ENCODE results near the gene PTPRD.

The PTPRD gene

DNA sequence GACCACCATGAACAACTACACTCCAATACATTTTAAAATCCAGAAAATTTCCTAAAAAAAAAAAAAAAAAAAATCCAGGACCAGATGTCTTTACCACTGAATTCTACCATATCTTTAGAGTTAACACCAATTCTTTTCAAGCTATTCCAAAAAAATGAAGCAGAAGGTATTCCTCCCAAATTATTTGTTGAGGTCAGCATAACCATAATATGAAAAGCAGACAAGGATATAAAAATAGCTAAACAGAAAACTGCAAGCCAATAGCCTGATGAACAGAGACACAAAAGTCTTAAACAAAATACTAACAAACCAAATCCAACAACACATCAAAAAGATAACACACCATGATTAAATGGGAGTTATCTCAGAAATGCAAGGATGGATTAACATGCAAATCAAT, 695.4 kb downstream of the PTPRD start:
- ATAC-seq: no peak
- Mint-ChIP-seq H3K27ac (no peak overlapping the region), H3K36me3 (no peaks in the 10 kb centered on the region), H3K27me3 (no peaks in the 10 kb centered on the region), H3K4me3 (no peak overlapping the region), H3K4me1 (no peaks in the 10 kb centered on the region), H3K9me3 (peaks cover 11% of the 10 kb centered on the region)

GRCh38 chr9:9914174-9914573, 698.6 kb downstream of the PTPRD start:
- no peak for ATAC-seq
- no peaks in the 10 kb centered on the region for H3K27me3 Mint-ChIP-seq
- no peaks in the 10 kb centered on the region for H3K4me1 Mint-ChIP-seq
- H3K27ac Mint-ChIP-seq: no peak overlapping the region
- H3K4me3 Mint-ChIP-seq: no peak overlapping the region
- peaks cover 11% of the 10 kb centered on the region for H3K9me3 Mint-ChIP-seq
- H3K36me3 Mint-ChIP-seq: no peaks in the 10 kb centered on the region

DNA sequence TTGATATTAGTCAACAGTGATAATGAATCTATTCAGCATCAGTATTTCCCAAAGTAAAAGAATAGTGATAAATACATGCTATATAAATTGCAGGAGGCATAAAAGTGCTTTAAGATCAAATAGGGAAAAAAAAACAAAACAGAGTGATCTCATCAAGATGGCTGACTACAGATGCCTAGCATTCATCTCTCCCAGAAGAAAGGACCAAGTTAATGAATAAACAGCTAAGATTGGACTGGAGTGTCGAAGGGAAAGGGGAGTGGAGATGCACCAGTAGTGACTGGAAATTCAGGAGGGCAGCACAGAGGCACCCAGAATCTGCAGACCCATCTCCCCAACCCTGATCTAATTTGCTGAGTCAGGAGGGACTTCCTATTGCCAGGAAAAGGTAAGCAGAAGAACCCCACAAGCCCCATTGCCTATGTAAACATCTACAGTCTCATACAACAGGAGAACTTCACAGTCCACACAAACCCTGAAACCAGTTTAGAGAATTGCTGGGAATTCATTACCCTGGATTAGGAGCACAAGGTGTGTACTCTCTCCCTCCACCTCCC, 699.4 kb downstream of the PTPRD start:
- H3K4me3 Mint-ChIP-seq: no peak overlapping the region
- H3K9me3 Mint-ChIP-seq: peaks cover 11% of the 10 kb centered on the region
- H3K27me3 Mint-ChIP-seq: no peaks in the 10 kb centered on the region
- H3K27ac Mint-ChIP-seq: no peak overlapping the region
- no peak for ATAC-seq
- H3K36me3 Mint-ChIP-seq: no peaks in the 10 kb centered on the region
- H3K4me1 Mint-ChIP-seq: no peaks in the 10 kb centered on the region

DNA sequence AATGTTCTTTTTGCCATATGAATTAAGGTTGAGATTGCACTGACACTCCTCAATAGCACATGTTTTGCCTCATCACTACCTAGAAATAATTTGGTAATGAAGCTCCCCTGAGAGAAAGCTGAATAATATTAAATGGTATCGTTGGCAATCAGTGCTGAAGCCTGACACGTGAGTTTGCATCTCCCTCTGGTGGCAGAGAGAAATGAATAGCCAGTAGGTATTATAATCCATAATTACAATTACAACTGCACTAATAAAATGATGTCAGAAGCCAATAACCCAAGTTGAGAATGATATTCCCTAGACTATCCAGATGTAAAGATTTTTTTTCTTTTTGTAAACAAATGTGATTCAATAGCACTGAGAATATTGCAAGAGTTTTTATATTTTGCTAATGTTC, 700.3 kb downstream of the PTPRD start:
- Mint-ChIP-seq H3K9me3 (peaks cover 9% of the 10 kb centered on the region), H3K36me3 (no peaks in the 10 kb centered on the region), H3K4me3 (no peak overlapping the region), H3K27ac (no peak overlapping the region), H3K4me1 (no peaks in the 10 kb centered on the region), H3K27me3 (no peaks in the 10 kb centered on the region)
- no peak for ATAC-seq

DNA sequence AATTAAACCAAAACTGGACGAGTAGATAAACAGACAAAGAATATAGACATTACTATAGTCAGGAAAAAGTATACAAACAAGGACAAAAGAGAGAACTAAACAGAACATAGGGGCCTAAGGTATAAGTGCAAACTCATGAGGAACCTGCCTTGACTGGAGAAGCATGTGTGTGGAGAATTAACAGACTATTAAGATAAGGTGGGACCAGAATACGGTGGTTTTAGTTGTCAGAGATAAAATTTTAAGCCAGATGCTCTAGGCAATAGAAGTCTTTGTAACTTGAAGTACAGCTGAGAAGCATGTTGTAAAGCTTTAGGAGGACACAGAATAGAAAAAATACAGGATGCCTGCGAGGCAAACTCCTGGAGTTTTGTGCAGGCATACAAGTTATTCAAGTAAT, 707.1 kb downstream of the PTPRD start:
- Mint-ChIP-seq H3K4me1 (no peaks in the 10 kb centered on the region), H3K36me3 (no peaks in the 10 kb centered on the region), H3K27ac (no peak overlapping the region), H3K9me3 (no peaks in the 10 kb centered on the region), H3K4me3 (no peak overlapping the region), H3K27me3 (no peaks in the 10 kb centered on the region)
- ATAC-seq: no peak

DNA sequence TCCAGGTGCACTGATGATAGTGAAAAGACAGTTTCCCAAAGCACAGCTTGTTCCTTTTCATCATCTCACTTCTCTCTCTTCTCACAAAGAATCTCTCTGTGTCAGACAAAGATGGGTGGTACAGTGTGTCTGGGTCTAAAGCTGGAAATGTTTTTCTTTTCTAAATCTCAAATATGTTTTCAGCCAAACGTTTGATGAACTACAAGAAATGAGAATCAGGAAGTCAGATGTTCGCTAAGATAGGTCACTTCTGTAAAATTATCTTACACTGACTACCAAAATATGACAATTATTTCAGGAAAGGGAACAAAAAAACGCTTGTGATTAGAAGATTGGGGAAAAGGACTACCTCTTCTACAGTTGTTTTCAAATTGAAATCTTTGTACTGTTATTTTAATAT, 708.8 kb downstream of the PTPRD start:
- no peak for ATAC-seq
- H3K4me3 Mint-ChIP-seq: no peak overlapping the region
- no peaks in the 10 kb centered on the region for H3K4me1 Mint-ChIP-seq
- H3K27ac Mint-ChIP-seq: no peak overlapping the region
- H3K27me3 Mint-ChIP-seq: no peaks in the 10 kb centered on the region
- H3K9me3 Mint-ChIP-seq: no peaks in the 10 kb centered on the region
- no peaks in the 10 kb centered on the region for H3K36me3 Mint-ChIP-seq

- no peaks in the 10 kb centered on the region for H3K36me3 Mint-ChIP-seq
- H3K4me3 Mint-ChIP-seq: no peak overlapping the region
- H3K27me3 Mint-ChIP-seq: no peaks in the 10 kb centered on the region
- no peak overlapping the region for H3K27ac Mint-ChIP-seq
- H3K9me3 Mint-ChIP-seq: no peaks in the 10 kb centered on the region
- no peaks in the 10 kb centered on the region for H3K4me1 Mint-ChIP-seq
- no peak for ATAC-seq
Measured at GRCh38 chr9:9901624-9902023, 711.2 kb downstream of the PTPRD start.

DNA sequence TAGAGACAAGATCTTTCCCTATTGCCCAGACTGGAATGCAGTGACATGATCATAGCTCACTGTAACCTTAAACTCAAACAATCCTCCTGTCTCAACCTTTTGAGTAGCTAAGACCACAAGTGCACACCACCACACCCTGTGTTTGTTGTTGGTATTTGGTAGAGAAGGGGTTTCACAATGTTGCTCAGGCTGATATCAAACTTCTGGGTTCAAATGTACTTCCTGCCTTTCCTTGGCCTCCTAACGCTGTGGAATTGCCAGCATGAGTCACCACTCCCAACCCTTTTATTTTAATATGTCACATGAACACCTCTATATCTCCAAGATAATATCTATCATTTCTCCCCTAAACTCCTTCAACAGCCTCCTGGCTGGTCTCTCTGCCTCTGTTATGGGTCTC, 719.0 kb downstream of the PTPRD start:
- H3K4me1 Mint-ChIP-seq: no peaks in the 10 kb centered on the region
- H3K9me3 Mint-ChIP-seq: no peaks in the 10 kb centered on the region
- ATAC-seq: no peak
- no peaks in the 10 kb centered on the region for H3K36me3 Mint-ChIP-seq
- H3K27me3 Mint-ChIP-seq: no peaks in the 10 kb centered on the region
- H3K27ac Mint-ChIP-seq: no peak overlapping the region
- H3K4me3 Mint-ChIP-seq: no peak overlapping the region

GRCh38 chr9:9892217-9892616, 720.6 kb downstream of the PTPRD start:
- Mint-ChIP-seq H3K4me1 (no peaks in the 10 kb centered on the region), H3K36me3 (no peaks in the 10 kb centered on the region), H3K9me3 (no peaks in the 10 kb centered on the region), H3K4me3 (no peak overlapping the region), H3K27me3 (no peaks in the 10 kb centered on the region), H3K27ac (no peak overlapping the region)
- ATAC-seq: no peak

DNA sequence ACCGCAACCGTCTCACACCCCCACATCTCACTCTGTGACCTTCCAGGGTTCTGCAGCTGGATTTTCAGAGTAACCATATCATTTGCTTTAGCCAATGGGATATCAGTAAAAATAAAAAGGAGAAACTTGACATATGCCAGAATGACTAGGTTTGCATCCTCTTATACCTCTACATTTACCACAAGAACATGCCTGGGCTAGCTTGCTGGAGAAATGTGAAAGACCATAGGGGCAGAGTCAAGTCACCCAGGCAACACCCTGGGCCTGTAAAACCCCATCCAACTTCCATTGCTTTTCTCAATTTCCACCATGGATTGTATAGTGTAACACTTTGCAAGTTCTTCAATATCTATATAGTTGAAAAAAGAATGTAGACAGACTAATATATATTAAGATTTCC, 731.1 kb downstream of the PTPRD start:
- no peak for ATAC-seq
- H3K27ac Mint-ChIP-seq: no peak overlapping the region
- H3K4me1 Mint-ChIP-seq: no peaks in the 10 kb centered on the region
- H3K9me3 Mint-ChIP-seq: no peaks in the 10 kb centered on the region
- H3K27me3 Mint-ChIP-seq: no peaks in the 10 kb centered on the region
- H3K4me3 Mint-ChIP-seq: no peak overlapping the region
- H3K36me3 Mint-ChIP-seq: no peaks in the 10 kb centered on the region

DNA sequence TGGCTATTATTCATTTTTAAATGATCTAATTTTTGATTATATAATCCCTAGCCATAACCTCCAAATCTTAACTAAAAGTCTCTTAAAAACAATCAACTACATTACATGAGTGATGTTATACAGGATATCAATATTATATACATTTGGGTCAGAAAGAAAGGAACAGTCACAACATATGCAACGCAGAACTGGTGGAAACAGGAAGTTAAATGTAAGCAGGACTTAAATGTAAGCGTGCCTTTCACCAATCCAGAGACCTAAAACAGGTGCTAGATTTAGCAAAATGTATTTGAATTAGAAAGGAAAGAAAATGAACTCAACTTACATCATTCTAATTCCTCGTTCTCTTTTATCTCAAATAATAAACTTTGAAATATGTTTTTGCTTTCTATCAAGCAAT, 738.5 kb downstream of the PTPRD start:
- Mint-ChIP-seq H3K36me3 (no peaks in the 10 kb centered on the region), H3K4me1 (no peaks in the 10 kb centered on the region), H3K9me3 (no peaks in the 10 kb centered on the region), H3K27me3 (no peaks in the 10 kb centered on the region), H3K27ac (no peak overlapping the region), H3K4me3 (no peak overlapping the region)
- ATAC-seq: no peak

- H3K27me3 Mint-ChIP-seq: no peaks in the 10 kb centered on the region
- H3K27ac Mint-ChIP-seq: no peak overlapping the region
- no peaks in the 10 kb centered on the region for H3K36me3 Mint-ChIP-seq
- H3K4me1 Mint-ChIP-seq: no peaks in the 10 kb centered on the region
- no peak for ATAC-seq
- no peaks in the 10 kb centered on the region for H3K9me3 Mint-ChIP-seq
- no peak overlapping the region for H3K4me3 Mint-ChIP-seq
Measured at GRCh38 chr9:9862235-9862810, 750.5 kb downstream of the PTPRD start.

- no peaks in the 10 kb centered on the region for H3K36me3 Mint-ChIP-seq
- no peak overlapping the region for H3K27ac Mint-ChIP-seq
- no peaks in the 10 kb centered on the region for H3K4me1 Mint-ChIP-seq
- ATAC-seq: peak; percentile 17
- H3K27me3 Mint-ChIP-seq: no peaks in the 10 kb centered on the region
- H3K9me3 Mint-ChIP-seq: no peaks in the 10 kb centered on the region
- no peak overlapping the region for H3K4me3 Mint-ChIP-seq
Measured at GRCh38 chr9:9855177-9856078, 757.4 kb downstream of the PTPRD start.

GRCh38 chr9:9847750-9848149, 765.1 kb downstream of the PTPRD start:
- Mint-ChIP-seq H3K4me3 (no peak overlapping the region), H3K27me3 (no peaks in the 10 kb centered on the region), H3K36me3 (no peaks in the 10 kb centered on the region), H3K27ac (no peak overlapping the region), H3K4me1 (no peaks in the 10 kb centered on the region), H3K9me3 (no peaks in the 10 kb centered on the region)
- ATAC-seq: no peak

DNA sequence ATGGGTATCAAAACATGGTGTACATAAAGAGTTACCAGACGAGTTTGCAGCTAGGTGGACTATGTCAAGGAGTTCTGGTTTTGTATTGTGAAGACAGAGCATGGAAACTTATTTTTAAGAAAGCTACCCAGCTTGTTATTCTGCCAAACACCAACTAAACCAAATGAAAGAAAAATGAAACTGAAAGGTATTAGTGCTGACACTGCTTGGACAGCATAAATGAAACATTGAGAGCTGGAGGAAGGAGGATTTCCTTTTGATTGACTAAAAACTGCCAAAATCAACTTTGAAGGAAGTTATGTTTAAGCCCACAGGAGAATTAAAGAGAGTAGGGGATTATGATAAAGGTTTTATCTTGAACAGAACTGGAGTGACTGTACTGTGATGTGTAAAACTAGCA, 766.2 kb downstream of the PTPRD start:
- no peak for ATAC-seq
- no peak overlapping the region for H3K4me3 Mint-ChIP-seq

DNA sequence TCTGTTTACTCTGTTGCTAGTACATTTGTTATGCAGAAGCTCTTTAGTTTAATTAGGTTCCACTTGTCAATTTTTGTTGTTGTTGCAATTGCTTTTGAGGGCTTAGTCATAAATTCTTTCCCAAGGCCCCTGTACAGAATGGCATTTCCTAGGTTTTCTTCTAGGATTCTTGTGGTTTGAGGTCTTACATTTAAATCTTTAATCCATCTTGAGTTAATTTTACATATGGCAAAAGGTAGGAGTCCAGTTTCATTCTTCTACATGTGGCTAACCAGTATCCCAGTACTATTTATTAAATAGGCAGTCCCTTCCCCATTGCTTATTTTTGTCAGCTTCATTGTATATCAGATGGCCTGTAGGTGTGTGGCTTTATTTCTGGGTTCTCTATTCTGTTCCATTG, 792.4 kb downstream of the PTPRD start:
- Mint-ChIP-seq H3K4me1 (no peaks in the 10 kb centered on the region), H3K36me3 (no peaks in the 10 kb centered on the region), H3K9me3 (peaks cover 2% of the 10 kb centered on the region), H3K27me3 (no peaks in the 10 kb centered on the region), H3K27ac (no peak overlapping the region), H3K4me3 (no peak overlapping the region)
- no peak for ATAC-seq

More for the DNA sequence above, 766.2 kb downstream of the PTPRD start:
- Mint-ChIP-seq H3K27me3 (no peaks in the 10 kb centered on the region), H3K4me1 (no peaks in the 10 kb centered on the region), H3K27ac (no peak overlapping the region), H3K36me3 (no peaks in the 10 kb centered on the region), H3K9me3 (no peaks in the 10 kb centered on the region)
